HG03575 (cell line): ENCODE data around the gene RPS6KC1.
"Not testable (repeated sequence)": the region's sequence is repeated elsewhere in the genome, so short reads cannot be mapped to it uniquely, and the experiment has no call there.

Experiments
- ATAC-seq: cut with Tn5 transposase; IDR thresholded peaks from one replicate; pipeline ENCODE4 v1.9.1; 2021; ENCODE audit not compliant: unreplicated experiment, insufficient number of reproducible peaks, low FRiP score; ENCODE audit errors: extremely low read depth

RPS6KC1 gene

GRCh38 chr1:213192026-213192425 lies 141.0 kb downstream of the RPS6KC1 start:
- no peak for ATAC-seq

GRCh38 chr1:213194383-213194782 lies 143.3 kb downstream of the RPS6KC1 start:
- no peak for ATAC-seq

- ATAC-seq, result no peak
Observed at GRCh38 chr1:213194855-213195254, 143.8 kb downstream of the RPS6KC1 start.

GRCh38 chr1:213196328-213197054 lies 145.4 kb downstream of the RPS6KC1 start:
- not testable (repeated sequence) for ATAC-seq

GRCh38 chr1:213200630-213201029 lies 149.6 kb downstream of the RPS6KC1 start:
- no peak for ATAC-seq

GRCh38 chr1:213201380-213202155 lies 150.5 kb downstream of the RPS6KC1 start:
- no peak for ATAC-seq

GRCh38 chr1:213211201-213211600 lies 160.2 kb downstream of the RPS6KC1 start:
- no peak for ATAC-seq

- ATAC-seq, result not testable (repeated sequence)
Observed at GRCh38 chr1:213219076-213219475, 168.0 kb downstream of the RPS6KC1 start.

GRCh38 chr1:213221209-213221608 lies 170.2 kb downstream of the RPS6KC1 start:
- no peak for ATAC-seq

- no peak for ATAC-seq
Observed at GRCh38 chr1:213227458-213227857, 176.4 kb downstream of the RPS6KC1 start.

GRCh38 chr1:213231795-213232231 lies 180.8 kb downstream of the RPS6KC1 start:
- ATAC-seq, result no peak

GRCh38 chr1:213242883-213243282 lies 191.8 kb downstream of the RPS6KC1 start:
- ATAC-seq, result no peak

GRCh38 chr1:213244664-213245091 lies 193.6 kb downstream of the RPS6KC1 start:
- no peak for ATAC-seq

GRCh38 chr1:213245260-213245910 lies 194.3 kb downstream of the RPS6KC1 start:
- no peak for ATAC-seq

- no peak for ATAC-seq
Observed at GRCh38 chr1:213247038-213247437, 196.0 kb downstream of the RPS6KC1 start.

- no peak for ATAC-seq
Observed at GRCh38 chr1:213249395-213249794, 198.4 kb downstream of the RPS6KC1 start.

- ATAC-seq, result no peak
Observed at GRCh38 chr1:213250041-213250440, 199.0 kb downstream of the RPS6KC1 start.

- ATAC-seq, result no peak
Observed at GRCh38 chr1:213250446-213250845, 199.4 kb downstream of the RPS6KC1 start.

- ATAC-seq, result no peak
Observed at GRCh38 chr1:213251972-213252371, 200.9 kb downstream of the RPS6KC1 start.
